H1 (cell line): ENCODE data around the gene ZNF831.

Source experiments
- ATF2 ChIP-seq: IDR thresholded peaks from 2 replicates; pipeline ENCODE4 v1.6.1; 2012; ENCODE audit warnings: low read length, inconsistent platforms
- CHD1 ChIP-seq: IDR thresholded peaks from 2 replicates; pipeline ENCODE4 v1.6.1; 2012; ENCODE audit warnings: low read depth, low read length, improper control_type of control experiment
- CTCF ChIP-seq, 3 experiments: IDR thresholded peaks; 1 replicate in 2 of 3; 2 replicates in 1 of 3; pipeline versions ENCODE4 v1.5.1 to v1.6.1; 2011; ENCODE audit warnings: low read length in 3 of 3, mild to moderate bottlenecking in 3 of 3, inconsistent platforms in 2 of 3, low read depth in 1 of 3, moderate library complexity in 1 of 3; ENCODE audit not compliant: insufficient read depth in 1 of 3; ENCODE audit errors: control extremely low read depth in 1 of 3
- MAX ChIP-seq: IDR thresholded peaks from 2 replicates; pipeline ENCODE4 v1.6.1; 2012; ENCODE audit warnings: inconsistent platforms
- SIN3A ChIP-seq, 2 experiments: IDR thresholded peaks in 1 of 2; conservative IDR thresholded peaks in 1 of 2; 2 replicates each; pipeline ENCODE4 v1.6.1; 2011 to 2012; ENCODE audit warnings: low read length in 2 of 2, improper control_type of control experiment in 1 of 2, low read depth in 1 of 2, mild to moderate bottlenecking in 1 of 2
- SP1 ChIP-seq: IDR thresholded peaks from 2 replicates; pipeline ENCODE4 v1.6.1; 2011; ENCODE audit warnings: low read depth, low read length
- SUZ12 ChIP-seq: fragments of 200-600 bp; sonication (generic); IDR thresholded peaks from 2 replicates; pipeline ENCODE4 v1.6.1; 2012; ENCODE audit warnings: mild to moderate bottlenecking, inconsistent platforms, low read length, moderate library complexity, mixed read lengths
- TBP ChIP-seq: IDR thresholded peaks from 2 replicates; pipeline ENCODE4 v1.6.1; 2011; ENCODE audit warnings: low read depth, low read length, improper control_type of control experiment
- TEAD4 ChIP-seq: IDR thresholded peaks from 2 replicates; pipeline ENCODE4 v1.6.1; 2012; ENCODE audit warnings: low read depth, low read length, inconsistent platforms, mixed read lengths

GRCh38 chr20:59177266-59178250 is 13.9 kb downstream of the ZNF831 start:
- no peak for TF ChIP-seq TBP
- no peak for TF ChIP-seq TEAD4
- TF ChIP-seq SUZ12: no peak
- TF ChIP-seq CTCF (IDR thresholded peaks at IDR 0.05; ENCODE audit: control extremely low read depth in 1 of 3, insufficient read depth in 1 of 3, low read depth in 1 of 3, low read length in 3 of 3): no peak
- TF ChIP-seq MAX: no peak
- no peak for TF ChIP-seq SIN3A (conservative IDR thresholded peaks at IDR 0.05 in 1 of 2, IDR thresholded peaks at IDR 0.05 in 1 of 2; ENCODE audit: low read depth in 1 of 2, low read length in 2 of 2)
- TF ChIP-seq SP1: no peak
- TF ChIP-seq ATF2: no peak
- TF ChIP-seq CHD1: no peak
